GM18873 (cell line): ENCODE measurements around the gene RELN.
"Not testable (repeated sequence)": the region's sequence is repeated elsewhere in the genome, so short reads cannot be mapped to it uniquely, and the experiment has no call there.

Source experiments
- ATAC-seq: cut with Tn5 transposase; IDR thresholded peaks from one replicate; pipeline ENCODE4 v1.9.1; 2021; ENCODE audit warnings: mild to moderate bottlenecking, moderate library complexity, moderate number of reproducible peaks; ENCODE audit not compliant: unreplicated experiment, low FRiP score

RELN gene

DNA sequence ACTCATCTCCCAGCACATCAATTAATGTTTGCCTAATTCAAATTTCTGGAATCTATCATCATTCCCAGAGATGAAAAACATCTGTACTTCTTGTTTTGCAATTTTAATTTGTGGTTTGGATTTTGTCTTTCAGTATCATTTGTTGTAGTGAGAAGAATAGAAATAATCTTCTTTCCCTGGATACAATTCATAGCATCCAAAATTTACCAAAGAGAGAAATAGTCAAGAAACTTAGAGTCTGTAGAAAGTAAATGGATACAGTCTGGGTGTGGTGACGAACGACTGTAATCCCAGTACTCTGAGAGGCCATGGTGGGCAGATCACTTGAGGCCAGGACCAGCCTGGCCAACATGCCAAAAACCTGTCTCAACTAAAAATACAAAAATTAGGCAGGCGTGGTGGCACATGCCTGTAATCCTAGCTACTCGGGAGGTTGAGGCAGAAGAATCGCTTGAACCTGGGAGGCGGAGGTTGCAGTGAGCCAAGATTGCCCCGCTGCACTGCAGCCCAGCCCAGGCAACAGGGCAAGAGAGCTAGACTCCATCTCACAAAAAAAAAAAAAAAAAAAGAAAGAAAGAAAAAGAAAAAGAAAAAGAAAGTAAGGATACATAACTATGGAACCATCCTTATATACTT is 193.0 kb downstream of the RELN start:
- no peak for ATAC-seq

GRCh38 chr7:103795787-103796186 is 193.7 kb downstream of the RELN start:
- ATAC-seq = no peak

GRCh38 chr7:103795107-103795506 is 194.4 kb downstream of the RELN start:
- ATAC-seq = no peak

DNA sequence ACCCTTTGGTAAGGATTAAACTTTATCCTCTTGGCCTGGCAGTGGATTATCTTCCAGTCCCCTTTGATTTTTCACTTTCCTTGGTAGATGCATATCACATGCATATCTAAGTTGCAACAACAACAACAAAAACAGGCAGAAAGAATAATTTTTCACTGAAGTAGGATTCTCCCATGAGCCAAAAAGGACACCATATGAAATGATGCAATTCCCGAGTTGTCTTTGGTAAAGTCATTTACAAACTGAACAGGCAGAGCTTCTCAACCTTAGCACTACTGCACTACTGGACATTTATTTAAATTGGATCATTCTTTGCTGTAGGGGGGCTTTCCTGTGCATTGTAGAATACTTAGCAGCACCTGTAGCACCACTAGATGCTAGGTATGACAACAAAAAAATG is 195.0 kb downstream of the RELN start:
- no peak for ATAC-seq

GRCh38 chr7:103793614-103794013 is 195.8 kb downstream of the RELN start:
- no peak for ATAC-seq

GRCh38 chr7:103791894-103792293 is 197.6 kb downstream of the RELN start:
- ATAC-seq = no peak

- not testable (repeated sequence) for ATAC-seq
These were observed 202.4 kb downstream of the RELN start for GRCh38 chr7:103787041-103787440.

- ATAC-seq = no peak
These were observed 204.7 kb downstream of the RELN start for GRCh38 chr7:103784646-103785286.

DNA sequence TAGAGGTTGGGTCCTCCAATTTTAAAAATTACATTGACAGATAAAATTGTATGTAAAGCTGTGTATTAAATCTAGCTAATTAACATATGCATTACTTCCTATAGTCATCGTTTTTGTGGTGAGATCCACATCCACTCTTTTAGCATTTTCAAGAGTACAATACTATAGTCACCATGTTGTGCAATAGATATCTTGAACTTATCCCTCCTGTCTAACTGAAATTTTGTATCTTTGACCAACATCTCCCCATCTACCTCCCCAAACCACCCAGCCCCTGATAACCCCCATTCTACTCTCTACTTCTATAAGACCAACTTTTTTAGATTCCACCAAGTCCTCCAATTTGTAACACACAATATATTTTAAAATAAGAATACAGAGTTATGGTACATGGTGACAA is 208.0 kb downstream of the RELN start:
- ATAC-seq = no peak

- ATAC-seq = not testable (repeated sequence)
These were observed 208.9 kb downstream of the RELN start for GRCh38 chr7:103780561-103780960.

- no peak for ATAC-seq
These were observed 212.0 kb downstream of the RELN start for GRCh38 chr7:103777440-103777839.

DNA sequence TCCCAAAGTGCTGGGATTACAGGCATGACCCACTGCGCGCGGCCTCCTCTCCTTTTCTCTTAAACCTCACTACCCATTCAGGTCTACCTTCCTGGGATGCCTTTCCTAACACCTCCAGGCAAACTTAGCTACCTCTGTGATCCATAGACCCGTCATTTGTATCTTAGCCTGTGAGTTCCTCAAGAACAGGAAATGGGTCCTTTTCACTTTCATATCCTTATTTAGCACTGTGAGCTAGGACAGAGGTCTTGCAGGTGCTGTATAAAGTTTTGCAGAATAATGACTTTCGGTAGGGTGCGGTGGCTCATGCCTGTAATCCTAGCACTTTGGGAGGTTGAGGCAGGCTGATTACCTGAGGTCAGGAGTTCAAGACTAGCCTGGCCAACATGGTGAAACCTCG is 215.7 kb downstream of the RELN start:
- no peak for ATAC-seq

- no peak for ATAC-seq
These were observed 217.2 kb downstream of the RELN start for GRCh38 chr7:103772171-103772773.

DNA sequence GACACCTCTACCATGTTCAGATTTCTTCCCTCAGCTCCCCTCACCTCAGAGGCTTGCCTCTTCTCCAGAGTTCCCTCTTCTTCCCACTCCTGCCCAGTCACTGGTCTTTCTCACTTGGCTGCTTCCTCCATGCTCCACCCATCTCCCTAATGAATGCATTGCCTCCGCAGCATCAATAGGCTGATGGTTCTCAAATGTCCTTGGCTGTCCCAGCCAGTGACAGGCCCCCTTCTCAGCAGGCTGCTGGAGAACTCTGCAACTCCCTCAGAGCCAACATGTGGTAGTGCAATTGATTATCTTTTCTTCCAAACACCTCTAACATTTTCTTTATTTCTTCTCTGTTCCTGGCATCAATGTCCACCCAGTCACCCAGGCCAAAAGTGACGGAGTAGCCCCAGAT is 218.2 kb downstream of the RELN start:
- ATAC-seq = no peak

DNA sequence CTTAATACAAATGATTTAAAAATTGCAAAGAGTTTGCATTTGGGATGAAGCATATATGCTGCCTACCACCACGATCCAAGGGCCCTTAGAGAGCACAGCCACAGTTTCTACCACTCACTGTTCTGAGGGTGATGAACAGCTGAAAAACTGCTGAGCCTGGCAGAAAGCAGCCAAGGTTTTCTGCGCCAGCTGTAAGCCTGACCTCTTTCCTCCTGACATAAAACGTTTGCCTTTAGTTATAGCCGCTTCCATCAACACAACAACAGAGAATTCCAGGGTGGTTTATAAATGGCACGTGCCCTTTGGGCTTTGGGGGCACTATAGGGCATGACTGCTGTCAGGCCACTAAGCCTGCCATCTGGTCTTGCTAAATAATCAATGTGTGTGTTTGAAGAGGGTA is 222.8 kb downstream of the RELN start:
- no peak for ATAC-seq

GRCh38 chr7:103765901-103766300 is 223.6 kb downstream of the RELN start:
- no peak for ATAC-seq

DNA sequence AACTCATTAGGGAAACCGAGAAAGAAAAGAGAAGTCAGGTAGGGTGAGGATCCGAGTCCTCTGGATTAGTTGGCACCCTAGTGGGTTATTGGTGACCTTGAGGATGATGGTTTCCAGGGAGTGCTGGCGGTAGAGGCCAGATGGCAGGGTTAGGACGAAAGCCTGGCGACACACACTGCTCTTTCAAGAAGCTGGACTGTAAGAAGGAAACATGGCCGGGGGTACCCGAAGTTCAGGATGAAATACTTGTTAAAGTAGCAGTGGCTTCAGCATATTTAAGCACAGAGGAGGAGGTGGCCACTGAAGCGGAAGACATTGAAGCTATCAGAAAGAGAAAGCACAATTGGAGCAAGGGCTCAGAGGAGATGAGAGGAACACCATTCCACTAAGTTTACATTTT is 224.6 kb downstream of the RELN start:
- ATAC-seq = no peak

GRCh38 chr7:103762877-103763276 is 226.6 kb downstream of the RELN start:
- ATAC-seq = no peak

DNA sequence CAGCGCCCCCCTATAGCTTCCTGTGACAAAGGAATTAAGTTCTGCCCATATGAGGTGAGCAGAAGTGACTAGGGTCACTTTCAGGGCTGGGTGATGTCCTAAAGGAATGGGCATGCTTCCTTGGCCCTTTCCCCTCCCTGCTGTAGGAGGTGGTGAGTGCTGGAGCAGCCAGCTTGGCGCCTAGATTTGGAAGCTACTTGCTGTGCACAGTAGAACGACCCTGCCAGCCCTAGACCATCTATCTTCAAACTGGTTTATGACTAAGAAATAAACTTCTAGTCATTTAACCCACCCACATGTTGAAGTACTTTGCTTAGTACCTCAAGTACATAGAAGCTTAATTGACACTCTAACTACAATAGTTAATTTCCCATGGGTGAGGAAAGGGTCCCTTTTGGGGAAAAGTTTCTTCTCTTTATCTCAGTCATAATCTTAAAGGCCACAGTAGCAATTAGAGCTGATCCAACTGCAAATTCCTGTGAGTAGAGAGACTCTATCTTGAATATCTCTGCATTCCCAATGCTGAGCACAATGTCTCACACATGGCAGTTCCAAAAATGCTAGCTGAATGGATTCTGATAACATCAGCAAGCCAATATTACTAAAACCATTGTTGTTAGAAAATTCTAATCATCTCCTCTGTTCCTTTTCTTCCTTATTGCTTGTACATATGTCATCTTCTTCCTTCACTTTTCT is 227.2 kb downstream of the RELN start:
- no peak for ATAC-seq

GRCh38 chr7:103752995-103753394 is 236.5 kb downstream of the RELN start:
- no peak for ATAC-seq

DNA sequence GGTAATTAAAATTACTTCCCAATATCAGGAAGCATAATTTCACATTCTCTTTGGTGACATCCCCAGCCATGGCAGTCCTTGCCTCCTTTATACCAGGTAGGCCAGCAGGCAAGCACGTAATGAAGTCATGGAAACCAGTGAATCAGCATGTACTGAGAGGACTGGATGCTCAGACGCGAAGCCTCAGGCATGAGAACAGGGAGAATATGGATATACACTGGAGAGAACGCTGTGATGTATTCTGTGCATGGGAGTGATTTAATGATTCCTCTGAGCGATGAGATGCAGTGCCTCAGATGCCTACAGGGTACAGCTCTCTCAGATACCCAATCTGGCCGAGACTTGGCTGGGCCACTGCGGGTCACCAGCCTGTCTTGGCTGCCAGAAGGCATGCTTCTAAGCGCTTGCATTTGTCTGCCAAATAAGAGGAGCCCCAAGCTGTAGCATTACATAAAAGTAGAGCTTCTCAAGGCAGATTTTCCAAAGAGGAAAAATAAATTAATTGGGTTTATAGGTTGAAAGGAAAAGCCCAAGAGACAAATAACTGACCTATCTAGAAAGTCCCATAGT is 238.1 kb downstream of the RELN start:
- no peak for ATAC-seq
